Thoracic aorta (tissue), 2 donors: Measurements from ENCODE around the gene TMOD3. TPM values are rescaled to one million over a fixed set of nuclear protein-coding genes. Genes with fewer than 3 reads are reported as not detected.

Experiments used
- ATAC-seq: fragments of 150-250 bp; one replicate; pipeline ENCODE4 v1.8.0; 2017; ENCODE audit warnings: low read depth; ENCODE audit not compliant: insufficient number of reproducible peaks, low FRiP score
- DNase-seq: peaks from one replicate; pipeline ENCODE4 v3.0.0-alpha.2; 2020; ENCODE audit warnings: low spot score
- H3K27ac ChIP-seq, 2 donors: fragments of 200-600 bp; sonication (generic); 1 replicate in 1 of 2; 2 replicates in 1 of 2; pipeline ENCODE4 v1.5.1; 2016; ENCODE audit warnings: mild to moderate bottlenecking in 2 of 2, moderate library complexity in 2 of 2
- H3K27me3 ChIP-seq: fragments of 200-600 bp; sonication (generic); replicated peaks from 2 replicates; pipeline ENCODE4 v1.6.0; 2016; ENCODE audit warnings: mild to moderate bottlenecking; ENCODE audit not compliant: insufficient read depth
- H3K36me3 ChIP-seq: fragments of 200-600 bp; sonication (generic); one replicate; pipeline ENCODE4 v1.5.1; 2016
- H3K4me1 ChIP-seq, 2 donors: fragments of 200-600 bp; sonication (generic); 1 replicate in 1 of 2; 2 replicates in 1 of 2; pipeline versions ENCODE4 v1.5.1 to v1.6.0; 2016; ENCODE audit warnings: low read depth in 2 of 2, mild to moderate bottlenecking in 1 of 2; ENCODE audit not compliant: control insufficient read depth in 1 of 2
- H3K4me3 ChIP-seq: fragments of 200-600 bp; sonication (generic); 2 replicates; pipeline ENCODE4 v1.5.1; 2016; ENCODE audit warnings: mild to moderate bottlenecking
- H3K9me3 ChIP-seq: fragments of 200-600 bp; sonication (generic); 2 replicates; pipeline ENCODE4 v1.5.1; 2016
- total RNA-seq, 2 donors: library from RNA; depleted of rRNA; stranded (reverse); fragments of >200 nt; gene quantifications; one replicate each; pipeline versions ENCODE4 v1.1.0 to v1.2.3, GENCODE V29; 2016
- TF ChIP-seq, protein P1 (sequence below): fragments of 200-600 bp; sonication (generic); IDR thresholded peaks from one replicate; pipeline ENCODE4 v1.5.1; 2019; ENCODE audit warnings: antibody characterized with exemption

Gene TMOD3
- total RNA-seq, 2 donors from 2014 or later, result 27.3 to 38.1 TPM

DNA sequence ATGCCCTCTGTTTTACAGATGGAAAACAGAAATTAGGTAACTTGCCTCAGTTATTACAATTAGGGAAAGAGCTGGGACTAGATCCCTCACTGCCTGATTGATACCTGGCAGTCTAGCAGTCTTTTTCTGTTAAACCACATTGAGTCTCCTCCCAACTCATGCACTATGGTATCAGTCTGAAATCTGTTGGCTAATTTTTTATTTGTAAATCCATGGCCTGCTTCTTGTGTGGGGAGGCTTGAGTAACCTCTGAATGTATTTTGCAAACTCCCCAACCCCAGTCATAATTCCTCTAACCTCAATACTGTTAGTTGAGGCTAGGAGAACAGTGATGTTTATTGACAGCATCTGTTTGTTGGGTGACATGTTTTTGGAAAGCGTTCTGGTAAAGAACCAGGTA, 35.9 kb downstream of the TMOD3 start:
- Histone ChIP-seq H3K36me3 (peaks cover 22% of the 10 kb centered on the region), H3K4me3 (no peak overlapping the region), H3K4me1 (no peaks in the 10 kb centered on the region), H3K9me3 (no peaks in the 10 kb centered on the region), H3K27me3 (no peaks in the 10 kb centered on the region), H3K27ac (no peak overlapping the region)
- no peak for DNase-seq
- ATAC-seq, result no peak
- TF ChIP-seq, protein P1, sequence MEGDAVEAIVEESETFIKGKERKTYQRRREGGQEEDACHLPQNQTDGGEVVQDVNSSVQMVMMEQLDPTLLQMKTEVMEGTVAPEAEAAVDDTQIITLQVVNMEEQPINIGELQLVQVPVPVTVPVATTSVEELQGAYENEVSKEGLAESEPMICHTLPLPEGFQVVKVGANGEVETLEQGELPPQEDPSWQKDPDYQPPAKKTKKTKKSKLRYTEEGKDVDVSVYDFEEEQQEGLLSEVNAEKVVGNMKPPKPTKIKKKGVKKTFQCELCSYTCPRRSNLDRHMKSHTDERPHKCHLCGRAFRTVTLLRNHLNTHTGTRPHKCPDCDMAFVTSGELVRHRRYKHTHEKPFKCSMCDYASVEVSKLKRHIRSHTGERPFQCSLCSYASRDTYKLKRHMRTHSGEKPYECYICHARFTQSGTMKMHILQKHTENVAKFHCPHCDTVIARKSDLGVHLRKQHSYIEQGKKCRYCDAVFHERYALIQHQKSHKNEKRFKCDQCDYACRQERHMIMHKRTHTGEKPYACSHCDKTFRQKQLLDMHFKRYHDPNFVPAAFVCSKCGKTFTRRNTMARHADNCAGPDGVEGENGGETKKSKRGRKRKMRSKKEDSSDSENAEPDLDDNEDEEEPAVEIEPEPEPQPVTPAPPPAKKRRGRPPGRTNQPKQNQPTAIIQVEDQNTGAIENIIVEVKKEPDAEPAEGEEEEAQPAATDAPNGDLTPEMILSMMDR, result no peak

DNA sequence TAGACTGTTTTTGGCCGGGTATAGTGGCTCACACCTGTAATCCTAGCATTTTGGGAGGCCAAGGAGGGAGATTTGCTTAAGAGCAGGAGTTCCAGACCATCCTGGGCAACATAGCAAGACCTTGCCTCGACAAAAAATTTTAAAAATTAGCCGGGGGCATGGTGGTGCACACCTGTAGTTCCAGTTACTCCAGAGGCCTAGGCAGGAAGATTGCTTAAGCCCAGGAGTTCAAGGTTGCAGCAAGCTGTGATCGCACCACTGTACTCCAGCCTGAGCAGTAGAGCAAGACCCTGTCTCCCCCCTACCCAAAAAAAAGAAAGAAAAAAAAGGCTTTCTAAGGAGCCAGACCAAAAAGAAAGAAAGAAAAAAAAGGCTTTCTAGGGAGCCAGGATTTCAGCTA, 36.7 kb downstream of the TMOD3 start:
- Histone ChIP-seq H3K4me3 (no peak overlapping the region), H3K4me1 (no peaks in the 10 kb centered on the region), H3K27ac (no peak overlapping the region), H3K9me3 (no peaks in the 10 kb centered on the region), H3K36me3 (peaks cover 25% of the 10 kb centered on the region), H3K27me3 (no peaks in the 10 kb centered on the region)
- ATAC-seq (no peak), DNase-seq (no peak)
- TF ChIP-seq, protein P1, result no peak

DNA sequence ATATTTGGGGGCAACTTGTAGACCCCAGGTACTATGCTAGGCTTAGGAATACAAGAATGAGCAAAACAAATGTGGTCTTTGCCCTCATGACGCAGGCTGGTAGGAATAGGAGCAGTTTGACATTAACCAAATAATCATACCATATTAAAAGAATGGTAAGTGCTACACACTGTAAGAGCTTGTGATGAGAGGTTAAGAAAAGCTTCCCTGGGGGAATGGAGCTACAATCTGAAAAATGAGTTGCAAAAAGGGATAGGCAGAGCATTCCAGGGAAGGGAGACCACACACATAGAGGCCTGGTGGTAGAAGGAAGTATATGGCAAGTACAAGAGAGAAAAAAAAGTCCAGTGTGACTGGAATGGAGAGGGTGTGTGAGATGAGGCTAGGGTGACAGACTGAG, 37.3 kb downstream of the TMOD3 start:
- TF ChIP-seq, protein P1, result no peak
- no peak for DNase-seq
- Histone ChIP-seq H3K27ac (no peak overlapping the region), H3K9me3 (no peaks in the 10 kb centered on the region), H3K4me1 (no peaks in the 10 kb centered on the region), H3K27me3 (no peaks in the 10 kb centered on the region), H3K36me3 (peaks cover 27% of the 10 kb centered on the region), H3K4me3 (no peak overlapping the region)
- no peak for ATAC-seq

DNA sequence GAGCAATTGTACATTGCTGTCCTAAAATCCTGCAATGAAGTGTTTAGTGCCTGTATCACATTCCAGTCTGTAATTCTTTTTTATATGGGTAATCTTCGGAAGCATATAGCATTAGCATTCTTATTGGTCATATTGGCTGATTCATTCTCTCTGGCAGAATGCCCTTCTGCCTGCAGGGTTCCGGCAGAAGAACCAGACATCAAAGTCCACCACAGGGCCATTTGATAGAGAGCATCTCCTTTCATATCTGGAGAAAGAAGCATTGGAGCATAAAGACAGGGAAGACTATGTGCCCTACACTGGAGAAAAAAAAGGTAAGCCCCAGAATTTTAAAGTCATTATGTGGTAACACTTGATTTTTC, 39.6 kb downstream of the TMOD3 start:
- H3K27me3 ChIP-seq, result no peaks in the 10 kb centered on the region
- H3K9me3 ChIP-seq, result no peaks in the 10 kb centered on the region
- DNase-seq (no peak), ATAC-seq (no peak)
- H3K36me3 ChIP-seq, result peaks cover 22% of the 10 kb centered on the region
- no peak overlapping the region for H3K4me3 ChIP-seq
- TF ChIP-seq, protein P1, result no peak
- no peak overlapping the region for H3K27ac ChIP-seq
- H3K4me1 ChIP-seq, result peaks cover 0 to 5% of the 10 kb centered on the region in 2 donors

DNA sequence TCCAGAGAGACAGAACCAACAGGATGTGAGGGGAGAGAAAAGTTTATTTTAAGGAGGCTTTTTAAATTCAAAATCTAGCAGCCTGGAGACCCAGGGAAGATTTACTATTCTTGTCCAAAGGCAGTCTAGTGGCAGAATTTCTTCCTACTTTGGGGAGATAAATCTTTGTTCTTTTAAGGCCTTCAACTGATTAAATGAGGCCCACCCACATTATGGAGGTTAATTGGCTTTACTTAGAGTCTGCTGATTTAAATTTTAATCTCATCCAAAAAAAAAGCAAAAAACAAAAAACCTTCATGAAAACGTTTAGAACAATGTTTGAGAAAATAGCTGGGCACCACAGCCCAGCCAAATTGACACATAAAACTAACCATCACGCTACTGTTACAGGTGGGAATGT, 41.3 kb downstream of the TMOD3 start:
- H3K27me3 ChIP-seq, result no peaks in the 10 kb centered on the region
- H3K36me3 ChIP-seq, result peaks cover 16% of the 10 kb centered on the region
- no peak for DNase-seq
- H3K27ac ChIP-seq, result no peak overlapping the region
- H3K9me3 ChIP-seq, result no peaks in the 10 kb centered on the region
- no peak overlapping the region for H3K4me3 ChIP-seq
- no peak for ATAC-seq
- peaks cover 5 to 19% of the 10 kb centered on the region in 2 donors for H3K4me1 ChIP-seq
- TF ChIP-seq, protein P1, result no peak
